GM23338 (cell line): ENCODE measurements around the gene SEMA5A. TPM values are rescaled to one million over a fixed set of nuclear protein-coding genes. Genes with fewer than 3 reads are reported as not detected.

ENCODE experiments used
- ATAC-seq: fragments of 200-7000 bp; cut with Tn5 transposase; 3 replicates; pipeline ENCODE4 v1.9.1; 2020
- DNase-seq: peaks from one replicate; pipeline ENCODE4 v3.0.0-alpha.2; 2015; ENCODE audit warnings: low spot score
- H2AFZ ChIP-seq: fragments of 200-600 bp; sonication (generic); 2 replicates; pipeline ENCODE4 v1.8.0; 2016; ENCODE audit warnings: antibody characterized with exemption, mild to moderate bottlenecking, moderate library complexity
- H3F3A ChIP-seq: fragments of 200-600 bp; sonication (generic); replicated peaks from 2 replicates; pipeline ENCODE4 v1.8.0; 2017; ENCODE audit warnings: antibody characterized with exemption, mixed run types, low read depth
- H3K27ac ChIP-seq: fragments of 200-600 bp; sonication (generic); 2 replicates; pipeline ENCODE4 v1.6.1; 2016; ENCODE audit warnings: low read depth
- H3K27me3 ChIP-seq: fragments of 200-600 bp; sonication (generic); 2 replicates; pipeline ENCODE4 v1.8.0; 2016; ENCODE audit warnings: mild to moderate bottlenecking, mixed run types, moderate library complexity; ENCODE audit not compliant: insufficient read depth
- H3K36me3 ChIP-seq: fragments of 200-600 bp; sonication (generic); 2 replicates; pipeline ENCODE4 v1.8.0; 2016; ENCODE audit warnings: mild to moderate bottlenecking; ENCODE audit not compliant: insufficient read depth
- H3K4me1 ChIP-seq: fragments of 200-600 bp; sonication (generic); 2 replicates; pipeline ENCODE4 v1.8.0; 2016; ENCODE audit warnings: mild to moderate bottlenecking, moderate library complexity; ENCODE audit not compliant: insufficient read depth
- H3K4me2 ChIP-seq: fragments of 200-600 bp; sonication (generic); 2 replicates; pipeline ENCODE4 v1.7.1; 2017; ENCODE audit warnings: mixed run types
- H3K4me3 ChIP-seq: fragments of 200-600 bp; sonication (generic); 2 replicates; pipeline ENCODE4 v1.6.1; 2016; ENCODE audit warnings: mixed run types
- H3K79me2 ChIP-seq: fragments of 200-600 bp; sonication (generic); replicated peaks from 2 replicates; pipeline ENCODE4 v1.8.0; 2017; ENCODE audit warnings: mild to moderate bottlenecking; ENCODE audit not compliant: insufficient read depth
- H3K9me2 ChIP-seq: fragments of 200-600 bp; sonication (generic); 2 replicates; pipeline ENCODE4 v1.8.0; 2017; ENCODE audit not compliant: insufficient read depth
- H4K20me1 ChIP-seq: fragments of 200-600 bp; sonication (generic); replicated peaks from 2 replicates; pipeline ENCODE4 v1.8.0; 2017; ENCODE audit warnings: mild to moderate bottlenecking; ENCODE audit not compliant: insufficient read depth
- H3K27ac Mint-ChIP-seq: 2 replicates; pipeline ENCODE4 v1.8.0; 2020; ENCODE audit warnings: inconsistent platforms, mild to moderate bottlenecking, moderate library complexity, mixed read lengths
- H3K27me3 Mint-ChIP-seq: 3 replicates; pipeline ENCODE4 v1.8.0; 2022; ENCODE audit warnings: low read depth, mild to moderate bottlenecking, moderate library complexity, mixed read lengths, inconsistent platforms; ENCODE audit not compliant: insufficient read depth, poor library complexity
- H3K36me3 Mint-ChIP-seq: 3 replicates; pipeline ENCODE4 v1.8.0; 2021; ENCODE audit warnings: low read depth, mild to moderate bottlenecking, inconsistent platforms, moderate library complexity, mixed read lengths
- H3K4me1 Mint-ChIP-seq: 3 replicates; pipeline ENCODE4 v1.8.0; 2020; ENCODE audit warnings: mild to moderate bottlenecking, inconsistent platforms, mixed read lengths
- H3K4me3 Mint-ChIP-seq: 3 replicates; pipeline ENCODE4 v1.8.0; 2021; ENCODE audit warnings: moderate library complexity, mild to moderate bottlenecking, inconsistent platforms, mixed read lengths
- H3K9me3 Mint-ChIP-seq: 3 replicates; pipeline ENCODE4 v1.8.0; 2020; ENCODE audit warnings: moderate library complexity, mild to moderate bottlenecking, inconsistent platforms, mixed read lengths
- CREB1 ChIP-seq: fragments of 250-450 bp; sonication (Bioruptor Pico); IDR thresholded peaks from 2 replicates; pipeline ENCODE4 v1.5.0; 2020; ENCODE audit warnings: low read depth, mild to moderate bottlenecking, moderate library complexity
- EZH2 ChIP-seq: fragments of 200-600 bp; sonication (generic); IDR thresholded peaks from one replicate; pipeline ENCODE4 v1.8.0; 2017; ENCODE audit warnings: antibody characterized with exemption, mild to moderate bottlenecking, low read depth; ENCODE audit not compliant: unreplicated experiment
- EZH2phosphoT487 ChIP-seq: fragments of 200-600 bp; sonication (generic); IDR thresholded peaks from one replicate; pipeline ENCODE4 v1.8.1; 2018; ENCODE audit warnings: antibody characterized with exemption; ENCODE audit not compliant: unreplicated experiment
- NANOG ChIP-seq: IDR thresholded peaks from 2 replicates; pipeline ENCODE4 v1.6.1; 2016; ENCODE audit warnings: antibody characterized with exemption, borderline replicate concordance
- POLR2AphosphoS5 ChIP-seq: IDR thresholded peaks from 2 replicates; pipeline ENCODE4 v1.6.1; 2016; ENCODE audit warnings: antibody characterized with exemption, low read depth
- STAT1 ChIP-seq: IDR thresholded peaks from one replicate; pipeline ENCODE4 v1.6.1; 2016; ENCODE audit warnings: antibody characterized with exemption; ENCODE audit not compliant: unreplicated experiment
- polyA plus RNA-seq: library from polyadenylated mRNA; unstranded; fragments of >200 nt; fragmentation: Nextera tagmentation; extraction: Ambion mirVana; gene quantifications from 2 replicates; pipeline ENCODE4 v1.2.1, GENCODE V29; 2016
- total RNA-seq: library from RNA; depleted of rRNA; stranded (reverse); fragments of >200 nt; shearing (Covaris generic); gene quantifications from 2 replicates; pipeline ENCODE4 v1.2.3, GENCODE V29; 2014
- TF ChIP-seq, protein P1 (sequence below): IDR thresholded peaks from one replicate; pipeline ENCODE4 v1.6.1; 2018; ENCODE audit warnings: antibody characterized with exemption; ENCODE audit not compliant: unreplicated experiment
- TF ChIP-seq, protein P2 (sequence below), 2 experiments: fragments of 200-600 bp in 1 of 2; sonication (generic) in 1 of 2; conservative IDR thresholded peaks; 2 replicates each; pipeline versions ENCODE4 v1.5.1 to v1.6.1; 2016 to 2017; ENCODE audit warnings: antibody characterized with exemption in 2 of 2, low read depth in 2 of 2, mild to moderate bottlenecking in 2 of 2, moderate library complexity in 1 of 2
- TF ChIP-seq, protein P3 (sequence below): IDR thresholded peaks from 2 replicates; pipeline ENCODE4 v1.6.1; 2016; ENCODE audit warnings: antibody characterized with exemption

Gene SEMA5A
- total and polyA plus RNA-seq, 2 experiments from 2014 or later: 2.1 to 8.1 TPM

DNA sequence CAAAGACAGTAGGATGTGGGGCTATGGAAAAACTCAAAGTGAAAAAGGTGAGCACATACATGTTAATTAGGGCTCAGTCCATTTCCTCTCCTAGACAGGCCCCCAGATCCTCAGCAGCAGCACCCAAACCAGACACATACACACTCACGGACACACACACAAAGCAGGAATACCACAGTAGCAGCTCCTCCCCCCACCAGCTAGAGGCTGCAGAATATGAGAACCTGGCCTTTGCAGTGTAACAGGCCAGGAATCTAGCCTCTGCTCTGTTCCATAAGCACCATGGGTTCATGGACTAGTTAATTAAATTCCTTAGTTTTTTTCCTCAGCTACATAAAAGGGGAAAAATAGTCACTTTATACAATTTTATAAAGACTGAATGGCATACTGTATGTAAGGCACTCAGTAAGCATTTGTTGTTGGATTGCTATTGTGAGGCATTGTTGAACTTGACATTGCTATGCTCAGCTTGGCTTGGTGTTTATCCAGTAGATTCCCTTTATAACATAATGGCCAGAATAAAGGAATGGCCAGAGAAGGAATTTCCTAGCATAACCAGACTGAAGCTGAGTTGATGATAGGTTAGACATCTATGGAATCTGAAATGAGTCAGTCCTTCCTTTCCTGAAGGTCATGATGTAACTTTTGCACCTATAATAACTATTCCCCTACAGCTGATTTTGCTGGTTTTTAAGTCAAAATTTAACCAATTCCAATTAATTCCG is 186.8 kb downstream of the SEMA5A start (continued):
- TF ChIP-seq POLR2AphosphoS5: no peak
- TF ChIP-seq CREB1 (CRISPR knock-in tag): no peak
- no peak for TF ChIP-seq EZH2
- TF ChIP-seq, protein P1, sequence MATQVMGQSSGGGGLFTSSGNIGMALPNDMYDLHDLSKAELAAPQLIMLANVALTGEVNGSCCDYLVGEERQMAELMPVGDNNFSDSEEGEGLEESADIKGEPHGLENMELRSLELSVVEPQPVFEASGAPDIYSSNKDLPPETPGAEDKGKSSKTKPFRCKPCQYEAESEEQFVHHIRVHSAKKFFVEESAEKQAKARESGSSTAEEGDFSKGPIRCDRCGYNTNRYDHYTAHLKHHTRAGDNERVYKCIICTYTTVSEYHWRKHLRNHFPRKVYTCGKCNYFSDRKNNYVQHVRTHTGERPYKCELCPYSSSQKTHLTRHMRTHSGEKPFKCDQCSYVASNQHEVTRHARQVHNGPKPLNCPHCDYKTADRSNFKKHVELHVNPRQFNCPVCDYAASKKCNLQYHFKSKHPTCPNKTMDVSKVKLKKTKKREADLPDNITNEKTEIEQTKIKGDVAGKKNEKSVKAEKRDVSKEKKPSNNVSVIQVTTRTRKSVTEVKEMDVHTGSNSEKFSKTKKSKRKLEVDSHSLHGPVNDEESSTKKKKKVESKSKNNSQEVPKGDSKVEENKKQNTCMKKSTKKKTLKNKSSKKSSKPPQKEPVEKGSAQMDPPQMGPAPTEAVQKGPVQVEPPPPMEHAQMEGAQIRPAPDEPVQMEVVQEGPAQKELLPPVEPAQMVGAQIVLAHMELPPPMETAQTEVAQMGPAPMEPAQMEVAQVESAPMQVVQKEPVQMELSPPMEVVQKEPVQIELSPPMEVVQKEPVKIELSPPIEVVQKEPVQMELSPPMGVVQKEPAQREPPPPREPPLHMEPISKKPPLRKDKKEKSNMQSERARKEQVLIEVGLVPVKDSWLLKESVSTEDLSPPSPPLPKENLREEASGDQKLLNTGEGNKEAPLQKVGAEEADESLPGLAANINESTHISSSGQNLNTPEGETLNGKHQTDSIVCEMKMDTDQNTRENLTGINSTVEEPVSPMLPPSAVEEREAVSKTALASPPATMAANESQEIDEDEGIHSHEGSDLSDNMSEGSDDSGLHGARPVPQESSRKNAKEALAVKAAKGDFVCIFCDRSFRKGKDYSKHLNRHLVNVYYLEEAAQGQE: no peak

DNA sequence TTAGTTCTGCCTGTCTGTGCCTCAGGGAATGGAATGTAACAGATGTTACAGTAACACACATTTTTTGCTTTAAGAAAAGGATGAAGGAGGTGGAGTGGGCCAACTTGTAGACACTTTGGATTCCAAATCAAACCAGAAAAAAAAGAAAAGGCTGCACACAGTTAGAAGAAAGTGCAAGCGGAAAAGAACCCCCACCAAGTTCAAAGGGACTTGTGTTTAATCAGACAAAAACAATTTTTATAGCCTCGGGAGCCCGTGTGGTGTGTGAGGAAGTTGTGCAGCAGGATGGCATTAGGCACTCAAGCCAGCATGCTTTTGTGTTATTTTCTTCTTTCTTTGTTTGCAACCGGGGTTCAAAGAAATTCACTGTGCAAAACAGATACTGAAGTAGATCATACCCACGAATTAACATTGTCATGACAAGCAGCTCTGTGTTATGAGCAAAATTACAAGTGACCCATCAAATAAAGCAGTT is 189.5 kb downstream of the SEMA5A start:
- peaks cover 9% of the 10 kb centered on the region; the same call in 1 of the 2 replicates for H3K4me1 ChIP-seq
- H3K27ac ChIP-seq: no peak overlapping the region
- no peak overlapping the region for H3K4me3 ChIP-seq
- no peaks in the 10 kb centered on the region for H3K36me3 Mint-ChIP-seq
- no peaks in the 10 kb centered on the region for H3K27me3 ChIP-seq
- H4K20me1 ChIP-seq: no peaks in the 10 kb centered on the region
- H2AFZ ChIP-seq: no peak overlapping the region
- no peaks in the 10 kb centered on the region for H3K9me3 Mint-ChIP-seq
- no peaks in the 10 kb centered on the region for H3F3A ChIP-seq
- H3K4me3 Mint-ChIP-seq: no peak overlapping the region
- peaks cover 4% of the 10 kb centered on the region; the same call in 1 of the 3 replicates for H3K4me1 Mint-ChIP-seq
- no peak overlapping the region for H3K4me2 ChIP-seq
- H3K9me2 ChIP-seq: 0 out of 2 replicates have a peak, but pooled peaks cover 4% of the 10 kb centered on the region
- ATAC-seq: no peak
- no peak overlapping the region for H3K27ac Mint-ChIP-seq
- peaks cover 2% of the 10 kb centered on the region for H3K27me3 Mint-ChIP-seq
- H3K36me3 ChIP-seq: no peaks in the 10 kb centered on the region
- no peaks in the 10 kb centered on the region for H3K79me2 ChIP-seq
- no peak for DNase-seq
- TF ChIP-seq EZH2phosphoT487: no peak
- no peak for TF ChIP-seq EZH2
- TF ChIP-seq, protein P2, sequence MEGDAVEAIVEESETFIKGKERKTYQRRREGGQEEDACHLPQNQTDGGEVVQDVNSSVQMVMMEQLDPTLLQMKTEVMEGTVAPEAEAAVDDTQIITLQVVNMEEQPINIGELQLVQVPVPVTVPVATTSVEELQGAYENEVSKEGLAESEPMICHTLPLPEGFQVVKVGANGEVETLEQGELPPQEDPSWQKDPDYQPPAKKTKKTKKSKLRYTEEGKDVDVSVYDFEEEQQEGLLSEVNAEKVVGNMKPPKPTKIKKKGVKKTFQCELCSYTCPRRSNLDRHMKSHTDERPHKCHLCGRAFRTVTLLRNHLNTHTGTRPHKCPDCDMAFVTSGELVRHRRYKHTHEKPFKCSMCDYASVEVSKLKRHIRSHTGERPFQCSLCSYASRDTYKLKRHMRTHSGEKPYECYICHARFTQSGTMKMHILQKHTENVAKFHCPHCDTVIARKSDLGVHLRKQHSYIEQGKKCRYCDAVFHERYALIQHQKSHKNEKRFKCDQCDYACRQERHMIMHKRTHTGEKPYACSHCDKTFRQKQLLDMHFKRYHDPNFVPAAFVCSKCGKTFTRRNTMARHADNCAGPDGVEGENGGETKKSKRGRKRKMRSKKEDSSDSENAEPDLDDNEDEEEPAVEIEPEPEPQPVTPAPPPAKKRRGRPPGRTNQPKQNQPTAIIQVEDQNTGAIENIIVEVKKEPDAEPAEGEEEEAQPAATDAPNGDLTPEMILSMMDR (conservative IDR thresholded peaks at IDR 0.05; ENCODE audit: low read depth in 2 of 2): no peak
- TF ChIP-seq, protein P3, sequence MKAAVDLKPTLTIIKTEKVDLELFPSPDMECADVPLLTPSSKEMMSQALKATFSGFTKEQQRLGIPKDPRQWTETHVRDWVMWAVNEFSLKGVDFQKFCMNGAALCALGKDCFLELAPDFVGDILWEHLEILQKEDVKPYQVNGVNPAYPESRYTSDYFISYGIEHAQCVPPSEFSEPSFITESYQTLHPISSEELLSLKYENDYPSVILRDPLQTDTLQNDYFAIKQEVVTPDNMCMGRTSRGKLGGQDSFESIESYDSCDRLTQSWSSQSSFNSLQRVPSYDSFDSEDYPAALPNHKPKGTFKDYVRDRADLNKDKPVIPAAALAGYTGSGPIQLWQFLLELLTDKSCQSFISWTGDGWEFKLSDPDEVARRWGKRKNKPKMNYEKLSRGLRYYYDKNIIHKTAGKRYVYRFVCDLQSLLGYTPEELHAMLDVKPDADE: no peak
- TF ChIP-seq NANOG: no peak
- TF ChIP-seq CREB1 (CRISPR knock-in tag): no peak
- no peak for TF ChIP-seq STAT1
- no peak for TF ChIP-seq POLR2AphosphoS5
- TF ChIP-seq, protein P1: no peak
